Measurements from ENCODE around the gene RABGEF1.

- no peak for TF ChIP-seq POLR2A (IDR thresholded peaks at IDR 0.05; ENCODE audit: low read length)
- TF ChIP-seq GATA1 (IDR thresholded peaks at IDR 0.05; ENCODE audit: low read depth, low read length): no peak
Observed at GRCh38 chr7:66804001-66804400, 63.5 kb downstream of the RABGEF1 start.
